WTC11 (cell line): ENCODE results near the gene SLC1A7. TPM values are rescaled to one million over a fixed set of nuclear protein-coding genes. Genes with fewer than 3 reads are reported as not detected.

Experiments
- ATAC-seq: fragments of 200-7000 bp; cut with Tn5 transposase; 2 replicates; pipeline ENCODE4 v1.10.0; 2021; ENCODE audit warnings: mild to moderate bottlenecking, moderate library complexity
- CTCF ChIA-PET: fragments of 300-600 bp; sonication (Branson Sonifier 250); formaldehyde crosslinking; loops from one replicate; lab custom pipeline; 2021; ENCODE audit warnings: antibody characterized with exemption; lab: Charles Lee
- POLR2A ChIA-PET: fragments of 350-600 bp; sonication (Branson Sonifier 250); formaldehyde crosslinking; loops from one replicate; lab custom pipeline; 2021; ENCODE audit warnings: antibody characterized with exemption; lab: Charles Lee
- DNase-seq: peaks from one replicate; pipeline ENCODE4 v3.0.0; 2021; ENCODE audit warnings: low spot score
- H3K27ac Mint-ChIP-seq: 2 replicates; pipeline ENCODE4 v1.8.0; 2021; ENCODE audit warnings: mixed read lengths
- H3K27me3 Mint-ChIP-seq: 2 replicates; pipeline ENCODE4 v1.8.0; 2021; ENCODE audit warnings: low read depth, mild to moderate bottlenecking, moderate library complexity, mixed read lengths
- H3K36me3 Mint-ChIP-seq: 2 replicates; pipeline ENCODE4 v1.8.0; 2021; ENCODE audit warnings: mixed read lengths
- H3K4me1 Mint-ChIP-seq: 2 replicates; pipeline ENCODE4 v1.8.0; 2022; ENCODE audit warnings: mixed read lengths
- H3K4me3 Mint-ChIP-seq: 2 replicates; pipeline ENCODE4 v1.8.0; 2021; ENCODE audit warnings: mild to moderate bottlenecking, moderate library complexity, mixed read lengths
- H3K9me3 Mint-ChIP-seq: 2 replicates; pipeline ENCODE4 v1.8.0; 2021; ENCODE audit warnings: mixed read lengths
- GRHL2 ChIP-seq: fragments of 250-450 bp; sonication (Bioruptor Pico); IDR thresholded peaks from 2 replicates; pipeline ENCODE4 v1.8.0; 2022; ENCODE audit warnings: mild to moderate bottlenecking, moderate library complexity; ENCODE audit not compliant: insufficient replicate concordance, severe bottlenecking
- HMGA2 ChIP-seq: fragments of 250-450 bp; sonication (Bioruptor Pico); IDR thresholded peaks from 2 replicates; pipeline ENCODE4 v1.4.0; 2021; ENCODE audit warnings: mild to moderate bottlenecking, moderate library complexity
- NR1H2 ChIP-seq: sonication (generic); formaldehyde crosslinking; IDR thresholded peaks from 2 replicates; pipeline ENCODE4 v1.9.0; 2021; ENCODE audit warnings: mild to moderate bottlenecking, moderate library complexity, missing genetic modification reagents
- RELA ChIP-seq: sonication (generic); formaldehyde crosslinking; IDR thresholded peaks from 2 replicates; pipeline ENCODE4 v1.8.1; 2022; ENCODE audit warnings: missing genetic modification reagents, mild to moderate bottlenecking, borderline replicate concordance
- SP1 ChIP-seq: sonication (generic); formaldehyde crosslinking; conservative IDR thresholded peaks from 2 replicates; pipeline ENCODE4 v1.8.1; 2022; ENCODE audit warnings: missing genetic modification reagents
- ZNF232 ChIP-seq: sonication (generic); formaldehyde crosslinking; IDR thresholded peaks from 2 replicates; pipeline ENCODE4 v1.8.0; 2022; ENCODE audit warnings: mild to moderate bottlenecking, missing genetic modification reagents
- ZNF317 ChIP-seq: sonication (generic); formaldehyde crosslinking; IDR thresholded peaks from 2 replicates; pipeline ENCODE4 v1.8.1; 2023; ENCODE audit warnings: low read depth, mild to moderate bottlenecking, moderate library complexity, missing genetic modification reagents, borderline replicate concordance
- ZNF423 ChIP-seq: fragments of 250-450 bp; sonication (Bioruptor Pico); IDR thresholded peaks from 2 replicates; pipeline ENCODE4 v2.1.2; 2022; ENCODE audit warnings: mild to moderate bottlenecking, moderate library complexity
- total RNA-seq: library from RNA; stranded (reverse); gene quantifications from 3 replicates; pipeline ENCODE4 v1.2.3, GENCODE V29; 2021
- TF ChIP-seq, protein P1 (sequence below): sonication (generic); formaldehyde crosslinking; IDR thresholded peaks from 2 replicates; pipeline ENCODE4 v1.8.1; 2023; ENCODE audit warnings: mild to moderate bottlenecking, missing genetic modification reagents, moderate library complexity
- TF ChIP-seq, protein P2 (sequence below): sonication (generic); formaldehyde crosslinking; IDR thresholded peaks from 2 replicates; pipeline ENCODE4 v1.8.1; 2022; ENCODE audit warnings: mild to moderate bottlenecking, moderate library complexity, missing genetic modification reagents
- TF ChIP-seq, protein P3 (sequence below): sonication (generic); formaldehyde crosslinking; IDR thresholded peaks from 2 replicates; pipeline ENCODE4 v1.8.1; 2023; ENCODE audit warnings: mild to moderate bottlenecking, missing genetic modification reagents, moderate library complexity
- TF ChIP-seq, protein P4 (sequence below): sonication (generic); formaldehyde crosslinking; IDR thresholded peaks from 2 replicates; pipeline ENCODE4 v1.8.1; 2023; ENCODE audit warnings: mild to moderate bottlenecking, missing genetic modification reagents, borderline replicate concordance
- TF ChIP-seq, protein P5 (sequence below): sonication (generic); formaldehyde crosslinking; IDR thresholded peaks from 2 replicates; pipeline ENCODE4 v1.8.0; 2023; ENCODE audit warnings: missing genetic modification reagents, mild to moderate bottlenecking, borderline replicate concordance

Gene SLC1A7
- total RNA-seq, 1 experiment from 2014 or later: not detected

DNA sequence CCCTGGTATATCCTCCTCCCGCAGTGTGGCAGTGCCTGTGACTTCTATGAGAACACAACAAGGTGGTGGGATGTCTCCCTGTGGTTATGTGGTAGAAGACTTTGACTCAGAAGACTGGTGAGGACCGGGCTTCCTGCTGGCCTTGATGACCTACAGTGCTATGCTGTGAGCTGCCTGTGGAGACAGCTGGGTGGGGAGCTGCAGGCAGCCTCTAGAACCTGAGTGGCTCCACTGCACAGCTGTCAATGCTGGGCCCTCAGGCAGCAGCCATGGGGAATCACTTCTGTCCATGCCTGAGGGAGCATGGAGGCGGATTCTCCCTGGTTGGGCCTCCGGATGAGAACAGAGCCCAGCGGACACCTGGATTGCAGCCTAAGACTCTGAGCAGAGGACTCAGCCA lies 14.9 kb downstream of the SLC1A7 start:
- DNase-seq: no peak
- H3K27me3 Mint-ChIP-seq: no peaks in the 10 kb centered on the region
- no peak for ATAC-seq
- no peaks in the 10 kb centered on the region for H3K36me3 Mint-ChIP-seq
- H3K9me3 Mint-ChIP-seq: peaks cover 4% of the 10 kb centered on the region; the same call in 1 of the 2 replicates
- no peaks in the 10 kb centered on the region for H3K4me1 Mint-ChIP-seq
- no peak overlapping the region for H3K4me3 Mint-ChIP-seq
- TF ChIP-seq GRHL2: no peak
- TF ChIP-seq HMGA2 (CRISPR knock-in tag): no peak
- TF ChIP-seq ZNF232 (CRISPR knock-in tag): no peak
- ChIA-PET POLR2A (no interaction called here), CTCF (interaction anchor here (0.6 to 0.9 kb wide), 2 partner anchors 42 to 44 kb away, joined by 3 read pairs; no protein-coding TSS in a partner anchor)
- no peak overlapping the region for H3K27ac Mint-ChIP-seq

DNA sequence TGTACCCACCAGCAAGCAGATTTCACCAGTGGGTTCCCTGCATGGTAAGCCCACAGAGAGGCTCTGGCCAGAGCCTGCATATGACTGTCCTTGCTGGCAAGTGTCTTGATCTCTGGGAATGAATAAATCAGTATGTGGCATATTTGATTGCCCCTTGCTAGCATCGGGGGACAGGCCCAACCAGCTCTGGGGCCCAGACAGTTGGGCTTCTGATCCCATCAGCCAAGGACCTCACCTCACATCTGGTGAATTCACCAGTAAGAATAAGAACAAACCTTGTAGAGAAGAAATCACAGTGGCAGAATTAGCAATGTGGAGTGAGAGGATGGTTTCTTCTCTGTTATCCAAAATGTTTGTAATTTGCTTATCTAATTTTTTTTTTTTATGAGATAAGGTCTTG lies 15.9 kb downstream of the SLC1A7 start:
- Mint-ChIP-seq H3K4me3 (no peak overlapping the region), H3K9me3 (peaks cover 4% of the 10 kb centered on the region; the same call in 1 of the 2 replicates), H3K27me3 (no peaks in the 10 kb centered on the region), H3K36me3 (no peaks in the 10 kb centered on the region), H3K27ac (no peak overlapping the region), H3K4me1 (no peaks in the 10 kb centered on the region)
- no peak for DNase-seq
- TF ChIP-seq, protein P1, sequence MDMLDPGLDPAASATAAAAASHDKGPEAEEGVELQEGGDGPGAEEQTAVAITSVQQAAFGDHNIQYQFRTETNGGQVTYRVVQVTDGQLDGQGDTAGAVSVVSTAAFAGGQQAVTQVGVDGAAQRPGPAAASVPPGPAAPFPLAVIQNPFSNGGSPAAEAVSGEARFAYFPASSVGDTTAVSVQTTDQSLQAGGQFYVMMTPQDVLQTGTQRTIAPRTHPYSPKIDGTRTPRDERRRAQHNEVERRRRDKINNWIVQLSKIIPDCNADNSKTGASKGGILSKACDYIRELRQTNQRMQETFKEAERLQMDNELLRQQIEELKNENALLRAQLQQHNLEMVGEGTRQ (CRISPR knock-in tag): no peak
- TF ChIP-seq ZNF317 (no peak), SP1 (no peak), NR1H2 (CRISPR knock-in tag) (no peak)
- TF ChIP-seq, protein P2, sequence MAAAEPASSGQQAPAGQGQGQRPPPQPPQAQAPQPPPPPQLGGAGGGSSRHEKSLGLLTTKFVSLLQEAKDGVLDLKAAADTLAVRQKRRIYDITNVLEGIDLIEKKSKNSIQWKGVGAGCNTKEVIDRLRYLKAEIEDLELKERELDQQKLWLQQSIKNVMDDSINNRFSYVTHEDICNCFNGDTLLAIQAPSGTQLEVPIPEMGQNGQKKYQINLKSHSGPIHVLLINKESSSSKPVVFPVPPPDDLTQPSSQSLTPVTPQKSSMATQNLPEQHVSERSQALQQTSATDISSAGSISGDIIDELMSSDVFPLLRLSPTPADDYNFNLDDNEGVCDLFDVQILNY (CRISPR knock-in tag): no peak
- TF ChIP-seq, protein P3, sequence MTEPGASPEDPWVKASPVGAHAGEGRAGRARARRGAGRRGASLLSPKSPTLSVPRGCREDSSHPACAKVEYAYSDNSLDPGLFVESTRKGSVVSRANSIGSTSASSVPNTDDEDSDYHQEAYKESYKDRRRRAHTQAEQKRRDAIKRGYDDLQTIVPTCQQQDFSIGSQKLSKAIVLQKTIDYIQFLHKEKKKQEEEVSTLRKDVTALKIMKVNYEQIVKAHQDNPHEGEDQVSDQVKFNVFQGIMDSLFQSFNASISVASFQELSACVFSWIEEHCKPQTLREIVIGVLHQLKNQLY (CRISPR knock-in tag): no peak
- ChIA-PET POLR2A (no interaction called here), CTCF (interaction anchor here (1.3 kb wide), 1 partner anchor 55 kb away, joined by 5 read pairs; no protein-coding TSS in a partner anchor)
- ATAC-seq: no peak

DNA sequence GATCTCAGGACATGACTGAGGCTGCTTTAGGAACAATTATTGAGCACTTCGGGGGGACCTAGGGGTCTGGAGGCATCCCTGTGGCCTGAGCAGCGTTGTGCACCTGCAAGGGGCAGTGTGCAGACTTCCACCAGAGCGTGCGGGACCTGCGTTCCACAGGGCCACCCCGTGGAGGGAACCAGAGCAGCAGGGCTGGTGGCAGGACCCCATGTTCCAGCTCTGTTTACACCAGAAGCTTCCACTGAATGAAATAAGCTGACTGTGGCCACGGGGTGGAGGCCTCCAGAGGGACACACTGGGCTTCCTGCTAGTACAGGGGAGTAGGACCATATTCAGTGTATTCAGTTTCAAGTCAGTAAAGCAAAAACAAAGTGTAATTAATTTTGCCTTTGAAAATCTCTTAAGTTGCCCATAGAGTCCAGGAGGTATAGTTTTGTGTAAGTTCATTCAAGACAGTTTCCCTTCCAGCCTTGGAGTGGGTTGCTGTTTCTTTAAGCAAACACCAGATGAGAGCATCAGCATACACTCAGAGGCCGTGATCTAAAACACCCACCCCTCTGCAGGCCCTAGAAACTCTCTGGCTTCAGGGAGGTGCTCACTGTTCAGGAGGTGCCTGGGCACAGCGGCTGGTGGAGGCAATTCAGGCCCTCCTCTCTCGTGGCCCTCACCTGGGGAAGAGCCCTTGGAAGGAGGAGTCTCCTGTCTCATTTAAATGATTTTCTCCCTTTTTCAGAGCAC lies 16.6 kb downstream of the SLC1A7 start:
- Mint-ChIP-seq H3K4me1 (peaks cover 7% of the 10 kb centered on the region), H3K36me3 (no peaks in the 10 kb centered on the region), H3K9me3 (peaks cover 4% of the 10 kb centered on the region; the same call in 1 of the 2 replicates), H3K27ac (no peak overlapping the region), H3K27me3 (no peaks in the 10 kb centered on the region; the same call in 1 of the 2 replicates), H3K4me3 (no peak overlapping the region)
- no peak for TF ChIP-seq ZNF423 (CRISPR knock-in tag)
- TF ChIP-seq, protein P4, sequence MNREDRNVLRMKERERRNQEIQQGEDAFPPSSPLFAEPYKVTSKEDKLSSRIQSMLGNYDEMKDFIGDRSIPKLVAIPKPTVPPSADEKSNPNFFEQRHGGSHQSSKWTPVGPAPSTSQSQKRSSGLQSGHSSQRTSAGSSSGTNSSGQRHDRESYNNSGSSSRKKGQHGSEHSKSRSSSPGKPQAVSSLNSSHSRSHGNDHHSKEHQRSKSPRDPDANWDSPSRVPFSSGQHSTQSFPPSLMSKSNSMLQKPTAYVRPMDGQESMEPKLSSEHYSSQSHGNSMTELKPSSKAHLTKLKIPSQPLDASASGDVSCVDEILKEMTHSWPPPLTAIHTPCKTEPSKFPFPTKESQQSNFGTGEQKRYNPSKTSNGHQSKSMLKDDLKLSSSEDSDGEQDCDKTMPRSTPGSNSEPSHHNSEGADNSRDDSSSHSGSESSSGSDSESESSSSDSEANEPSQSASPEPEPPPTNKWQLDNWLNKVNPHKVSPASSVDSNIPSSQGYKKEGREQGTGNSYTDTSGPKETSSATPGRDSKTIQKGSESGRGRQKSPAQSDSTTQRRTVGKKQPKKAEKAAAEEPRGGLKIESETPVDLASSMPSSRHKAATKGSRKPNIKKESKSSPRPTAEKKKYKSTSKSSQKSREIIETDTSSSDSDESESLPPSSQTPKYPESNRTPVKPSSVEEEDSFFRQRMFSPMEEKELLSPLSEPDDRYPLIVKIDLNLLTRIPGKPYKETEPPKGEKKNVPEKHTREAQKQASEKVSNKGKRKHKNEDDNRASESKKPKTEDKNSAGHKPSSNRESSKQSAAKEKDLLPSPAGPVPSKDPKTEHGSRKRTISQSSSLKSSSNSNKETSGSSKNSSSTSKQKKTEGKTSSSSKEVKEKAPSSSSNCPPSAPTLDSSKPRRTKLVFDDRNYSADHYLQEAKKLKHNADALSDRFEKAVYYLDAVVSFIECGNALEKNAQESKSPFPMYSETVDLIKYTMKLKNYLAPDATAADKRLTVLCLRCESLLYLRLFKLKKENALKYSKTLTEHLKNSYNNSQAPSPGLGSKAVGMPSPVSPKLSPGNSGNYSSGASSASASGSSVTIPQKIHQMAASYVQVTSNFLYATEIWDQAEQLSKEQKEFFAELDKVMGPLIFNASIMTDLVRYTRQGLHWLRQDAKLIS: no peak
- TF ChIP-seq RELA (CRISPR knock-in tag): no peak
- TF ChIP-seq, protein P5, sequence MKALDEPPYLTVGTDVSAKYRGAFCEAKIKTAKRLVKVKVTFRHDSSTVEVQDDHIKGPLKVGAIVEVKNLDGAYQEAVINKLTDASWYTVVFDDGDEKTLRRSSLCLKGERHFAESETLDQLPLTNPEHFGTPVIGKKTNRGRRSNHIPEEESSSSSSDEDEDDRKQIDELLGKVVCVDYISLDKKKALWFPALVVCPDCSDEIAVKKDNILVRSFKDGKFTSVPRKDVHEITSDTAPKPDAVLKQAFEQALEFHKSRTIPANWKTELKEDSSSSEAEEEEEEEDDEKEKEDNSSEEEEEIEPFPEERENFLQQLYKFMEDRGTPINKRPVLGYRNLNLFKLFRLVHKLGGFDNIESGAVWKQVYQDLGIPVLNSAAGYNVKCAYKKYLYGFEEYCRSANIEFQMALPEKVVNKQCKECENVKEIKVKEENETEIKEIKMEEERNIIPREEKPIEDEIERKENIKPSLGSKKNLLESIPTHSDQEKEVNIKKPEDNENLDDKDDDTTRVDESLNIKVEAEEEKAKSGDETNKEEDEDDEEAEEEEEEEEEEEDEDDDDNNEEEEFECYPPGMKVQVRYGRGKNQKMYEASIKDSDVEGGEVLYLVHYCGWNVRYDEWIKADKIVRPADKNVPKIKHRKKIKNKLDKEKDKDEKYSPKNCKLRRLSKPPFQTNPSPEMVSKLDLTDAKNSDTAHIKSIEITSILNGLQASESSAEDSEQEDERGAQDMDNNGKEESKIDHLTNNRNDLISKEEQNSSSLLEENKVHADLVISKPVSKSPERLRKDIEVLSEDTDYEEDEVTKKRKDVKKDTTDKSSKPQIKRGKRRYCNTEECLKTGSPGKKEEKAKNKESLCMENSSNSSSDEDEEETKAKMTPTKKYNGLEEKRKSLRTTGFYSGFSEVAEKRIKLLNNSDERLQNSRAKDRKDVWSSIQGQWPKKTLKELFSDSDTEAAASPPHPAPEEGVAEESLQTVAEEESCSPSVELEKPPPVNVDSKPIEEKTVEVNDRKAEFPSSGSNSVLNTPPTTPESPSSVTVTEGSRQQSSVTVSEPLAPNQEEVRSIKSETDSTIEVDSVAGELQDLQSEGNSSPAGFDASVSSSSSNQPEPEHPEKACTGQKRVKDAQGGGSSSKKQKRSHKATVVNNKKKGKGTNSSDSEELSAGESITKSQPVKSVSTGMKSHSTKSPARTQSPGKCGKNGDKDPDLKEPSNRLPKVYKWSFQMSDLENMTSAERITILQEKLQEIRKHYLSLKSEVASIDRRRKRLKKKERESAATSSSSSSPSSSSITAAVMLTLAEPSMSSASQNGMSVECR (CRISPR knock-in tag): no peak
- ChIA-PET CTCF (interaction anchor here (1.2 to 1.3 kb wide), 2 partner anchors 56 to 58 kb away, joined by 3 to 5 read pairs; no protein-coding TSS in a partner anchor), POLR2A (no interaction called here)
- ATAC-seq: no peak
- DNase-seq: no peak
